HFF-Myc (cell line): ENCODE measurements around the gene CNOT6L.

Experiments
- DNase-seq: peaks from one replicate; pipeline ENCODE4 v3.0.0-alpha.2; 2011; ENCODE audit warnings: low read depth; ENCODE audit errors: extremely low read depth
- H3K4me3 ChIP-seq: replicated peaks from 2 replicates; pipeline ENCODE4 v1.5.1; 2011; ENCODE audit warnings: low read depth, mild to moderate bottlenecking, control low read depth, low read length
- TF ChIP-seq, protein P1 (sequence below): IDR thresholded peaks from 2 replicates; pipeline ENCODE4 v1.5.1; 2012; ENCODE audit warnings: mild to moderate bottlenecking, low read depth, low read length, control low read depth; ENCODE audit errors: missing control alignments

CNOT6L gene

GRCh38 chr4:77844363-77844762 lies 25.2 kb upstream of the CNOT6L start:
- H3K4me3 ChIP-seq, result no peak overlapping the region
- TF ChIP-seq, protein P1, sequence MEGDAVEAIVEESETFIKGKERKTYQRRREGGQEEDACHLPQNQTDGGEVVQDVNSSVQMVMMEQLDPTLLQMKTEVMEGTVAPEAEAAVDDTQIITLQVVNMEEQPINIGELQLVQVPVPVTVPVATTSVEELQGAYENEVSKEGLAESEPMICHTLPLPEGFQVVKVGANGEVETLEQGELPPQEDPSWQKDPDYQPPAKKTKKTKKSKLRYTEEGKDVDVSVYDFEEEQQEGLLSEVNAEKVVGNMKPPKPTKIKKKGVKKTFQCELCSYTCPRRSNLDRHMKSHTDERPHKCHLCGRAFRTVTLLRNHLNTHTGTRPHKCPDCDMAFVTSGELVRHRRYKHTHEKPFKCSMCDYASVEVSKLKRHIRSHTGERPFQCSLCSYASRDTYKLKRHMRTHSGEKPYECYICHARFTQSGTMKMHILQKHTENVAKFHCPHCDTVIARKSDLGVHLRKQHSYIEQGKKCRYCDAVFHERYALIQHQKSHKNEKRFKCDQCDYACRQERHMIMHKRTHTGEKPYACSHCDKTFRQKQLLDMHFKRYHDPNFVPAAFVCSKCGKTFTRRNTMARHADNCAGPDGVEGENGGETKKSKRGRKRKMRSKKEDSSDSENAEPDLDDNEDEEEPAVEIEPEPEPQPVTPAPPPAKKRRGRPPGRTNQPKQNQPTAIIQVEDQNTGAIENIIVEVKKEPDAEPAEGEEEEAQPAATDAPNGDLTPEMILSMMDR, result no peak

DNA sequence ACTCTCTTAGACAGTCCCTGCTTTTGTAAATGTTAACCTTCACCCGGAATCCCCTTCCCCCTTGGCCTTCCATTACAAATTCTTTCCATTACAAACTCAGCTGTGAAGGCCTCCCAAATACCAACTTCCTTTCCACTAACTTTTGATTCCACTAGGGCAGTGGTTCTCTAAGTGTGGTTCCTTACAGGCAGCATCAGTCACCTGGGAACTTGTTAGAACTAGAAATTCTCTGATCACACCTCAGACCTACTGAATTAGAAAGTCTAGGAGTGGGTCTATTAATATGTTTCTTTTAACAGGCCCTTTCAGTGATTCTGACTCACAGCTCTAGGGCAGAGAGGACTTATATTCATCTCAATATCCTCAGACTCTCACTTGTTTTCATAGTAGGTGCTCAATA lies 24.5 kb upstream of the CNOT6L start:
- TF ChIP-seq, protein P1, result no peak
- no peak for DNase-seq
- no peak overlapping the region for H3K4me3 ChIP-seq

More at GRCh38 chr4:77844363-77844762, 25.2 kb upstream of the CNOT6L start:
- DNase-seq, result no peak

DNA sequence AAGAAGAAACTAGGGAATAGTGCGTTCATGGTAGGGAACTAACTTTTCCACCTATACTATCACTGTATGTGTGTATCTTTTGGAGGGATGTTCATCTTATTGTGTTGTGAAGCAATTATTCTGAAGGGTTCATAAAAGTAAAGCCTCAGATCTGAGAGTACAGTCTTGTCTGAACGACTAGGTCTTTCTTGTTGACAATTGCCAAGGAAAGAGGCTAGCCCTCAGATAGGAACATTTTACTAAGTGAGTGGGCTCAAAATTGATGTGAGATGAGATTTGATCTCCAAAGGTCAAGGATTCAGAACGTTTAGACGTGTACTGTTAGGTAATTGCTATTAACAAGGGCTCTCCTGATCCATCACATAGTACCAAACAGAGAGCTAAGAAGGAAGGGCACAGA lies 15.2 kb upstream of the CNOT6L start:
- DNase-seq, result no peak
- TF ChIP-seq, protein P1, result no peak
- H3K4me3 ChIP-seq, result no peak overlapping the region

DNA sequence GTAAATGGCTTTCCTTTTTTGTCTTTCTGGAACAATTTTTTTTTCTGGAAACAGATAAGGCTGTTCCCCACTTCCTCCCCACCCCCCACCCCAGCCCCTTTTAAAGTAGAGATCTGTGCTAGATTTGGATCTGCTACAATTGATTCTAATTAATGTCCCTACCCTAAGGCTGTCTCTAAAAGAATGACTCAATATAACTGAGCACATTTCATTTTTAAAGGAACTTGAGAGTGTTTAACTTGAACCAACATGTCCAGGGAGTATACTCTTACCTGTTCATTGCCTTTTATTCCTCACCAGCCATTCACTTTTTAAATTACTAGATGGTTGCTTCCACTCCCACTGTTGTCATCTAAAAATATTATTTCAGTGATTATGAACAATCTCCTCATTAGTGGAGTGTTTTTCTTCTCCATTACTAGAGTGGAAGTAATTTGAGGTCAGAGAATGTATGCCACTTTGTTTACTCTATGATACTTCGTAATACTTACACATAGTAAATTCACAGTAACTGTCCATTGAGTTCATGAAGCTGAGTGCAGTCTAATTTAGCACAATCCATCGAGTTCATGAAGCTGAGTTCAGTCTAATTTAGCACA lies 14.1 kb upstream of the CNOT6L start:
- TF ChIP-seq, protein P1, result no peak
- no peak for DNase-seq
- H3K4me3 ChIP-seq, result no peak overlapping the region

DNA sequence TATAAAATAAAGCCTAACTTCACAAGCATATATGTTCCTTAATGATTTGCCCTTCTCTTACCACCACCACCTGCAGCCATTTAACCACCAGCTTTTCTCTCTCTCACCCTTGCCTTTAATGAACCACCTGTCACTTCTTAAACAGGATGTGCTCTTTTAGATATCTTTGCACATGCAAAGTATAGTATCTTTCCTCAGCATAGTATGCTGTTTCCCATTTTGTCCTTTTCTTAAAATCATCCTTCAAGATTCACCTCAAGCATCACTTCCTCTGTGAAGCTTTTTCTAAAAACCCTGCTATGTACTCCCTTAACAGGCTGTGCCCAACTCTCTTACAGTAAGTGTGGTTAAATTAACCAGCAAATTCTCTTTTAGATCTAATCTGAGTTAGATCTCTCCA lies 8.2 kb upstream of the CNOT6L start:
- no peak for DNase-seq
- H3K4me3 ChIP-seq, result no peak overlapping the region
- TF ChIP-seq, protein P1, result no peak

DNA sequence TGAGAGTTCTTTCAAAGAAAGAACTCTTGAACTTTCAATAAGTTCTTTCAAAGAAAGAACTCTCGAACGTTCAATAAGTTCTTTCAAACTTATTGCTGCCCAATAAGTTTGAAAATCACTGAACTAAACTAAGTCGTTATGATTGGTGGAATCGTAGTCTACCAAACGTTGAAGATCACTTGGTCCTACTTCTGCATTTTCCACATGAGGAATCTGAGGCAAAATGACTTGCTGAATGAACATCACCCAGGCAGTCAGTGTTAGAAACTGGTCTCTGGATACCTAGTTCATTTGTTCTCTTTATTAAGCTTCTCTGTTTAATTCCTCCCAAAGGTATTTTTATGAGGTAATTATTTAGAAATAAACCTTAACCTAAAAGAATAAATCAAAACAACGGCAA lies 7.1 kb upstream of the CNOT6L start:
- TF ChIP-seq, protein P1, result no peak
- H3K4me3 ChIP-seq, result no peak overlapping the region
- no peak for DNase-seq

DNA sequence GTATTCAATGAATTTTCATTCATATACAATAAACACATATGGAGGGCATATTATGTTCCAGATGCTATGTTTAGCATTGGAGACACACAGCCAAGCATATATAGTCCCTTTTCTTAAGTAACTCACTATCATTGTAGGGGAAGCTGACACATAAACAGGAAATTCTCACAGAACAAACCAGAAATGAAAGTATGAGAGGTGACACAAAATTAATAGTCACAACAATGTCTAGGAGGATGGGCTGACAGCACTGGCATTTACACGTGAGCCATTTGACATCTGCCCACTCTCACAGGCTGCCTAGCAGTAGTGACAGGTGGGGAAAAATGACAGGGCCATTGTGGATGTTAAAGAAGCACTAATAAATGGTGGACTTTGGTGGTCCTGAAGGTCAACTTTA lies 2.6 kb upstream of the CNOT6L start:
- TF ChIP-seq, protein P1, result no peak
- no peak for DNase-seq
- H3K4me3 ChIP-seq, result no peak overlapping the region
